CD4-positive, alpha-beta T cell (primary cell): Measurements from ENCODE around the gene EFEMP1. TPM values are rescaled to one million over a fixed set of nuclear protein-coding genes. Genes with fewer than 3 reads are reported as not detected.

ENCODE experiments used
- ATAC-seq: fragments of 200-7000 bp; cut with Tn5 transposase; one replicate; pipeline ENCODE4 v1.10.0; 2022; ENCODE audit warnings: mild to moderate bottlenecking; ENCODE audit not compliant: poor library complexity
- CTCF ChIA-PET: fragments of 350-600 bp; sonication (Branson Sonifier 250); formaldehyde crosslinking; loops from one replicate; lab custom pipeline; 2021; ENCODE audit warnings: antibody characterized with exemption, inconsistent platforms; lab: Charles Lee
- POLR2A ChIA-PET: fragments of 350-600 bp; sonication (Branson Sonifier 250); formaldehyde crosslinking; loops from one replicate; lab custom pipeline; 2021; ENCODE audit warnings: antibody characterized with exemption, inconsistent platforms; lab: Charles Lee
- DNase-seq, 14 experiments: peaks; one replicate each; pipeline ENCODE4 v3.0.0-alpha.2; 2013 to 2020; ENCODE audit warnings: mixed read lengths in 2 of 14
- H3K27ac ChIP-seq, 2 donors: one replicate each; pipeline versions ENCODE4 v1.5.1 to v1.7.0; 2013; ENCODE audit warnings: low read length in 2 of 2, low read depth in 1 of 2, mild to moderate bottlenecking in 1 of 2
- H3K27me3 ChIP-seq, 2 experiments: 1 replicate in 1 of 2; 2 replicates in 1 of 2; pipeline versions ENCODE4 v1.6.1 to v1.7.0; 2013; ENCODE audit warnings: low read length in 2 of 2, control low read depth in 1 of 2, mild to moderate bottlenecking in 1 of 2, moderate library complexity in 1 of 2; ENCODE audit not compliant: insufficient read depth in 2 of 2, control insufficient read depth in 1 of 2
- H3K36me3 ChIP-seq: one replicate; pipeline ENCODE4 v1.6.1; 2013; ENCODE audit warnings: low read length, control low read depth; ENCODE audit not compliant: insufficient read depth
- H3K4me1 ChIP-seq: one replicate; pipeline ENCODE4 v1.6.1; 2013; ENCODE audit warnings: low read length, control low read depth; ENCODE audit not compliant: insufficient read depth
- H3K4me3 ChIP-seq: one replicate; pipeline ENCODE4 v1.5.1; 2013; ENCODE audit warnings: mild to moderate bottlenecking, low read length, moderate library complexity
- H3K9me3 ChIP-seq, 2 experiments: 1 replicate in 1 of 2; 2 replicates in 1 of 2; pipeline versions ENCODE4 v1.6.1 to v1.7.0; 2013; ENCODE audit warnings: low read length in 2 of 2, mild to moderate bottlenecking in 2 of 2, control low read depth in 1 of 2, moderate library complexity in 1 of 2; ENCODE audit not compliant: control insufficient read depth in 1 of 2, insufficient read depth in 1 of 2
- H3K27ac Mint-ChIP-seq: one replicate; pipeline ENCODE4 v1.8.0; 2020; ENCODE audit warnings: mixed read lengths
- H3K27me3 Mint-ChIP-seq: one replicate; pipeline ENCODE4 v1.8.0; 2021; ENCODE audit warnings: mixed read lengths
- H3K36me3 Mint-ChIP-seq: one replicate; pipeline ENCODE4 v1.8.0; 2021; ENCODE audit warnings: low read depth, mixed read lengths
- H3K4me1 Mint-ChIP-seq: one replicate; pipeline ENCODE4 v1.8.0; 2021; ENCODE audit warnings: low read depth, mixed read lengths
- H3K4me3 Mint-ChIP-seq: one replicate; pipeline ENCODE4 v1.8.0; 2020; ENCODE audit warnings: mild to moderate bottlenecking, mixed read lengths
- H3K9me3 Mint-ChIP-seq: one replicate; pipeline ENCODE4 v1.8.0; 2020; ENCODE audit warnings: mixed read lengths
- CTCF ChIP-seq: fragments of 200-600 bp; IDR thresholded peaks from one replicate; pipeline ENCODE4 v1.8.0; 2022; ENCODE audit warnings: antibody characterized with exemption, mild to moderate bottlenecking
- intact Hi-C, 2 experiments: fragments of 100-400 bp; cut with DNase I in 1 of 2; cut with micrococcal nuclease in 1 of 2; formaldehyde crosslinking; loops; one replicate each; pipeline versions ENCODE4 v1.15.1 to v1.9.0; 2023 to 2025; cut with DNase I, micrococcal nuclease
- total RNA-seq, 174 experiments: library from RNA in 2 of 174; stranded (reverse) in 2 of 174; gene quantifications; one replicate each; pipeline ENCODE4 v1.2.3 and lab custom pipeline; 2021 to 2026

The EFEMP1 gene
- total RNA-seq, 2 experiments from 2014 or later, result not detected

- intact Hi-C loops, result no loop called here
- POLR2A ChIA-PET, result no interaction called here
- Histone ChIP-seq H3K27ac (no peak overlapping the region), H3K27me3 (no peaks in the 10 kb centered on the region), H3K36me3 (no peaks in the 10 kb centered on the region), H3K9me3 (no peaks in the 10 kb centered on the region), H3K4me1 (no peaks in the 10 kb centered on the region), H3K4me3 (no peak overlapping the region)
- DNase-seq, result no peak
- H3K27ac Mint-ChIP-seq, result no peak overlapping the region
- no peaks in the 10 kb centered on the region for H3K9me3 Mint-ChIP-seq
- peaks cover 9% of the 10 kb centered on the region for H3K27me3 Mint-ChIP-seq
- H3K4me1 Mint-ChIP-seq, result no peaks in the 10 kb centered on the region
- no peaks in the 10 kb centered on the region for H3K36me3 Mint-ChIP-seq
- CTCF ChIA-PET, result interaction anchor here (0.6 kb wide), 1 partner anchor 11 kb away, joined by 3 read pairs; no protein-coding TSS in a partner anchor
- no peak overlapping the region for H3K4me3 Mint-ChIP-seq
- no peak for TF ChIP-seq CTCF
- no peak for ATAC-seq
Measured at GRCh38 chr2:55943466-55943865, 19.9 kb upstream of the EFEMP1 start.

- CTCF ChIA-PET, result no interaction called here
- peaks cover 3% of the 10 kb centered on the region for H3K9me3 Mint-ChIP-seq
- intact Hi-C loops, result no loop called here
Measured at GRCh38 chr2:55936351-55936750, 12.8 kb upstream of the EFEMP1 start.

GRCh38 chr2:55934337-55934736, 10.8 kb upstream of the EFEMP1 start:
- no peaks in the 10 kb centered on the region for H3K4me1 Mint-ChIP-seq
- H3K27ac ChIP-seq, result no peak overlapping the region
- ChIA-PET CTCF (no interaction called here), POLR2A (no interaction called here)
- H3K36me3 Mint-ChIP-seq, result no peaks in the 10 kb centered on the region
- no peaks in the 10 kb centered on the region for H3K36me3 ChIP-seq
- intact Hi-C loops, result no loop called here
- peaks cover 3% of the 10 kb centered on the region for H3K9me3 Mint-ChIP-seq
- DNase-seq, result no peak
- H3K27ac Mint-ChIP-seq, result no peak overlapping the region
- no peak for TF ChIP-seq CTCF
- H3K4me3 ChIP-seq, result no peak overlapping the region
- H3K27me3 Mint-ChIP-seq, result no peaks in the 10 kb centered on the region
- H3K27me3 ChIP-seq, result no peaks in the 10 kb centered on the region
- no peak overlapping the region for H3K4me3 Mint-ChIP-seq
- H3K4me1 ChIP-seq, result no peaks in the 10 kb centered on the region
- no peaks in the 10 kb centered on the region for H3K9me3 ChIP-seq
- ATAC-seq, result no peak

More at GRCh38 chr2:55936351-55936750, 12.8 kb upstream of the EFEMP1 start:
- Mint-ChIP-seq H3K27ac (no peak overlapping the region), H3K27me3 (no peaks in the 10 kb centered on the region), H3K36me3 (no peaks in the 10 kb centered on the region), H3K4me3 (no peak overlapping the region), H3K4me1 (no peaks in the 10 kb centered on the region)
- no peak for TF ChIP-seq CTCF
- POLR2A ChIA-PET, result no interaction called here
- Histone ChIP-seq H3K4me1 (no peaks in the 10 kb centered on the region), H3K27me3 (no peaks in the 10 kb centered on the region), H3K4me3 (no peak overlapping the region), H3K36me3 (no peaks in the 10 kb centered on the region), H3K9me3 (no peaks in the 10 kb centered on the region), H3K27ac (no peak overlapping the region)
- ATAC-seq (no peak), DNase-seq (no peak)
